ENCODE results near the gene CEMIP. TPM values are rescaled to one million over a fixed set of nuclear protein-coding genes. Genes with fewer than 3 reads are reported as not detected.
"Not testable (repeated sequence)": the region's sequence is repeated elsewhere in the genome, so short reads cannot be mapped to it uniquely, and the experiment has no call there.

CEMIP gene
- polyA plus RNA-seq, 12 donors: 1.5 to 6.4 (median 2.3) TPM; not detected in 2

DNA sequence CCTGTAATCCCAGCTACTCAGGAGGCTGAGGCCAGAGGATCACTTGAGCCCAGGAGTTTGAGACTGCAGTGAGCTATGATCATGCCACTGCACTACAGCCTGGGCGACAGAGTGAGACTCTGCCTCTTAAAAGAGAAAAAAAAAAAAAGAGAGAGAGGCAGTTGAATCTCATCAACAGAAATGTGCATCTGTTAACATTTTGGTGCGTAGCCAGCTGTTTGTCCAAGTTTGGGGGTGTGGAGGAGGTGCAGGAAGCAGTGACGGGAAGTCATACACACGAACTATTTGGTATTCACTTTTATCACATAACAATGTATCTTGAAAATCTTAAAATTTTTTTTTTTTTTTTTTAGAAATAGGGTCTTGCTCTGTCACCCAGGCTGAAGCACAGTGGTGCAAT is 18.2 kb upstream of the CEMIP start:
- DNase-seq: no peak

GRCh38 chr15:80761754-80762153 is 17.4 kb upstream of the CEMIP start:
- DNase-seq: no peak

DNA sequence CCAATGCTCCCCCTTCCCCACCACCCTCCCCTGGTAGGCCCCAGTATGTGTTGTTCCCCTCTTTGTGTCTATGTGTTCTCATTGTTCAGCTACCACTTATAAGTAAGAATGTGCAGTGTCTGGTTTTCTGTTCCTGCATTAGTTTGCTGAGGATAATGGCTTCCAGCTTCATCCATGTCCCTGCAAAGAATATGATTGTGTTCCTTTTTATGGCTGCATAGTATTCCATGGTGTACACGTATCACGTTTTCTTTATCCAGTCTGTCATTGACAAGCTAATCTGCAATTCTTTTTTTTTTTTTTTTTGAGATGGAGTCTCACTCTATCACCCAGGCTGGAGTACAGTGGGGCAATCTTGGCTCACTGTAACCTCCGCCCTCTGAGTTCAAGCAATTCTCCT is 15.9 kb upstream of the CEMIP start:
- not testable (repeated sequence) for DNase-seq

GRCh38 chr15:80764535-80764934 is 14.6 kb upstream of the CEMIP start:
- DNase-seq: no peak

GRCh38 chr15:80766275-80766674 is 12.9 kb upstream of the CEMIP start:
- no peak for DNase-seq

DNA sequence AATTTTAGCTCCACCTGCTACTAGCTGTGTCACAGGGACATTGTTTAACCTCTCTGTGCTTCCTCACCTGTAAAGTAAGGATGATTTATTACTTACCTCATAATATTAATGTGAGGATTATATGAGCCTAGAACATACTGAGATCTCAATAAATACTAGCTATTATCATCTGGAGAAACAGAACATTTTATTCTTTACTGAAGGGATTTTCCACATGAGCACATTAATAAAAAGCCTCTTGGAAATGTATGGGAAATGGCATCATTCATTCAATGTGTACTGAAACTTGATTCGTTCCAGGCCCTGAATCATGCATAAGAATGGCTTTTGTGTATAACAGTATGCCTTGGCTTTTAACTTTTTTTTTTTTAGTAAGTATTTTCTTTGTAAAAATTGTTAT is 11.0 kb upstream of the CEMIP start:
- no peak for DNase-seq

DNA sequence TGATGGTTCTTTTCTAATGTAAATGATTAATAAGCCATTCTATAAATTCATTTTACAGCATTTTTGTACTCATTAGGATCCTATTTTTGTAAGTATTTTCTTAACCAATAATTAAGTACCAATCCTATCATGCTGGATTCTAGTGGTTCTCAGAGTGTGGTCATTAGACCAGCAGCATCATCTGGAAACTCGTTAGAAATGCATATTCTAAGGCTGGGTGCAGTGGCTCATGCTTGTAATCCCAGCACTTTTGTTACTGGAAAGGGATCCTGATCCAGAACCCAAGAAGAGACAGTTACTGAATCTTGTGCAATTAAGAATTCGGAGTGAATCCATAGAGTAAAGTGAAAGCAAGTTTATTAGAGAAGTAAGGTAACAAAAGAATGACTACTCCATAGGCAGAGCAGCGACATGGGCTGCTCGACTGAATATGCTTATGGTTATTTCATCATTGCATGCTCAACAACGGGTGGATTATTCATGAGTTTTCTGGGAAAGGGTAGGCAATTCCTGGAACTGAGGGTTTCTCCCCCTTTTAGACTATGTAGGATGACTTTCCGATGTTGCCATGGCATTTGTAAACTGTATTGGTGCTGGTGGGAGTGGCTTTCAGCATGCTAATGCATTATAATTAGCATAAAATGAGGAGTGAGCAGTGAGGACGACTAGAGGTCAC is 9.9 kb upstream of the CEMIP start:
- no peak for DNase-seq

GRCh38 chr15:80769829-80770705 is 9.1 kb upstream of the CEMIP start:
- no peak for DNase-seq

DNA sequence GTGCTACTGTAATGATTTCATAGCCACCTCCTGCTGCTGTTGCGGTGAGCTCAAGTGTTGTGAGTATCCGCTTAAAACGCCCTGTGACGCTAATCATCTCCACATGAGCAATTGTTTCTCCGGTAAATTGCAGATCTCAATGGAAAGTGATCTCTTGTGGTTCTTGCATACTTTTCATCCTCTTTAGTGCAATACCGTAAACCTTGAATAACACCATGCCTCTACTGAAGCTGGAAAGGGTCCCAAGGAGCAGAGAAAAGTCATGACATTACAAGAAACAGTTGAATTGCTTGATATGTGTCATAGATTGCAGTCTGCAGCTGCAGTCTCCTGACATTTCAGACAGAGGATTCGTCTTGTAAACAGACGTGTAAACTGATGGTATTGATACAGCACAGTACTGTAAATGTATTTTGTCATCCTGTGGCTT is 6.0 kb upstream of the CEMIP start:
- DNase-seq: no peak

GRCh38 chr15:80773792-80774352 is 5.3 kb upstream of the CEMIP start:
- no peak for DNase-seq

DNA sequence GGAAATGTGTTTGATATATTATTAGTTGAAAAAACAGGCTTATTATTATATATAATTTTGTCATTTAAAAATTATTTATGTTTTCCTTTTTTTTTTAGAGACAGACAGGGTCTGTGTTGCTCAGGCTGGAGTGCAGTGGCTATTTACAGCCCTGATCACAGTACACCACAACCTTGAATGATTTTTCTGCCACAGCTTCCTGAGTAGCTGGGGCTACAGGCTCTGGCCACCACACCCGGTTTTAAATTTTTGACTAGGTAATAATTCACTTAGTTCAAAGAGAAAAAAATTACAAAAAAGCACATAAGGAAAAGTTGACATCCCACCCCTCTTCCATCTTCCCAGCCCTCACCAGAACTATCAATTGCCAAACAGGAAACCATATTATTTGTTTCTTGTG is 4.7 kb upstream of the CEMIP start:
- no peak for DNase-seq

- DNase-seq: no peak
Measured at GRCh38 chr15:80775338-80775737, 3.8 kb upstream of the CEMIP start.

GRCh38 chr15:80776420-80777045 is 2.6 kb upstream of the CEMIP start:
- DNase-seq: peak; percentile 80

GRCh38 chr15:80777137-80777536 is 2.0 kb upstream of the CEMIP start:
- no peak for DNase-seq

DNA sequence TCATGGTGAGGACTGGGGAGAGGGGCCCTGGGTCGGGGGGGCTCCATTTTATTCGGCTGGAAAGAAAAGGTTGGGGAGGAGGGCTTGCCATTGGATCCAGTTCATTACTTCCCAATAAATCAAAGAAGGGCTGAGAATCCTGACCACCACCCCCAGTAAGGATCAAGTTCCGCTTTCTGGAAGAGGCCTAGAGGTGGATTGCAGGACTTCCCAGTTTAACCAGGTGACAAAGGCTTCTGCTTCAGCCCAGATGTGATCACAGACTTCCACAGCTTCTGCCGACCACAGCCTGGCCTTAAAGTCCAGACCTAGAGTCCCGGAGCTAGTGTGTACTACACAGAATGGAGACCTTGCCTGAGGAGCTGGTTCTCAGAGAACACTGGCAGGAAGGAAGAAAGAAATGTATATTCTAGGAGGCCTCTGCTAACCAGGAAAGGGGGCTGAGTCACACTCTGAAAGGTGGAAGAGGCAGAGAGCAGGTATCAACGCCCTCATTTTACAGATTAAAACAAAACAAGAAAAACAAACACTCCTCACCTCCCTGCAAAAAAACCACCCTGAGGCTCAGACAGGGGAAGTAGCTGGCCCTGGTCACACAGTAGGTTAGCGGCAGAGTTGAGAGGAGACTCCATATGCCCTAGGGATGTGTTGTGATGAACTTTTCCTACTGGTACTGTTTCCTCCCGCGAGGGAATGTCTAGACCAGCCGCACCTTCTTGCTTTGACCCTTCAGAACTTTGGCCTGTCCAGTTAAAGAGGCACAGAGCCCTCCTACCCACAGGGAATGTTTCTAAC is 1.1 kb upstream of the CEMIP start:
- no peak for DNase-seq

GRCh38 chr15:80778621-80778963 is 578 bp upstream of the CEMIP start:
- DNase-seq: no peak

DNA sequence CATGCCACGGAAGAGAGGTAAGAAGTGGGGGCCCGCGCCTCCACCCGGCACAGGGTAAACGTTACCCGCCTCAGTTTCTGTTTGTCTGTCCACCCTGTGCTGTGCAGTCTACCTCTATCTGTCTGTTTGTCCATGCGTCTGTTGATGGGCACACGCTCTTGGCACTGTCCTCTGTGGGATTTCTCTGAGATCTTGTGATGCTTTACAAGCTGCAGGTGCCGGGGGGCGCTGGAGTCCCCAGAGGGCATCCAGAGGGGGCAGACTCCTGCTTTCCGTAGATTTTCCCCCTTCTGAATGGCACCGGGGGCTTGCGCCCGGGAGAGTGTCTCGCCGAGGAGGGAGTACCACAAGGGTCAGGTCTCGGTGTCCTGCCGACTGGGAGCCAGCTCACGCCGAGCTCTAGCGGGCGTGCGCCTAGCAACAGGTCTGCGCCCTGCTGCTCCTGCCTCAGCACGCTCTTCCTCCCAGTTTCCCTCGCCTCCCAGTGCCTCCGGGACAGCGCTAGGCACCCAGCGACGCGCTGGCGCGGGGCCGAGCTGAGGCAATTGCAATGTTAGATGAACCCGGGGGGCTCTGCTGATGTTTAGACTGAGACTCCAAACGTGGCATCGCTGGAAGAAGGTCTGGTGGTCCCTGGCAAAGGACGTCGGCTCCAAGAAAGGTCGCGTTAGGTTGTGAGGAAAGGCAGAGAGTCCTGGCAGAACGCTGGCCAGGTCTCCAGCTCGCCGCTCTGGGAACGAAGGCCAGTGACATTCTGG is 667 bp downstream of the CEMIP start:
- DNase-seq: no peak

DNA sequence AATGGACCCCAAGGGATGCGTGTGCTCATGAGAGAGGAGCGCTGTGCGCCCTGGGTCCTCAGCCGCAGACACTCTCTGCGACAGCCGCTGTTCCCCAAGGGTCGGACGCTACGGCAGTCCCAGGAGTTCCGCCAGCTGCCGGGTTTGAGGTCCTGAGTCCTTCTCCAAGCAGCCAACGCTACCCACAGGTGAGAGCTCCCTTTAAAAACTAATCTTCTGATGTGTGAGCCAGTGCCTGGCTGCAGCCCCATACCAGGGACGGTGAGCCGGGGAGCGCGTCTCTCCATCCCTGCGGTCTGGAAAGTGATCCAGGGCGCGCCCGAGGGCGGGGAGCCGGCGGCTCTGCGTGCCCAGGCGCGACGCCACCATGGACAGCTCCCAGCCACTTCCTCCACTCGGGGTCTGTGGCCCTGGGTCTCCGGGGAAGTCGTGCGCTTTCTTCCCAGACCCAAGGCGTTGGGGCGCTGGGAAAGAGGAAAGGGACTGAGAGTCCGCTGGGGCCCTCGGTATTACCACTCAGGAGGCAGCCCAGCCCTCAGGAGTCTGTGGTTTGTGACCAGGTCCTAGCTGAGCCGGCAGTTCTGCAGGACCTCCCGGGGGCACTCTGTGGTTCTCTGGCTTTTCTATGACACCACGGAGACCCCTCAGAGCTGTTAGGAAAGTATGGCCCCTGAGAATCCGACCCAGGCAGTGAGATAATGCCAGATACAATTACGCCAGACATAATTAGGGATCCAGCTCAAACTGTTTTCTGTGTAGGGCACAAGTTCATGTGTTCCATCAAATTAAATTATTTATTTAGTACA is 1.4 kb downstream of the CEMIP start:
- DNase-seq: peak; percentile 64

DNA sequence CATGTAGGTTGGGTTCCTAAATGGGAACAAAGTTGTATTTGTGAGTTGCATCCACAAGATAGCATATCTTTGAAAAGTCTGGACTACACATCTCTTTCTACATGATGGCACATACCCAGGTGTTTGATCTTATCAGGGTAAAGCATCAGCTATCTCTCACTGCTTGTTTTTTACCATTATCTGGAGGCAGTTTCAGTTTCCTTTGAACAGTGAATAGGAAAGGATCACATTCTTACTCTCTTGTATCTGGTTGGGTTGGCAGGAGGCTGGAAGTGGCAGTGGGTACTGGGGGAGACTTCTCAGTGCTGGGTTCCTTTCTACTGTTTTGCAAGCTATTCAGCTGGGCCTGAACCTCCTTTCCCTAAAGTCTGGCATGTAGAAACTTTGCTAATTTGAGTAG is 4.1 kb downstream of the CEMIP start:
- DNase-seq: no peak

GRCh38 chr15:80785335-80785734 is 6.2 kb downstream of the CEMIP start:
- no peak for DNase-seq

All from muscle of arm (tissue), 12 donors.